CD4-positive, CD25-positive, alpha-beta regulatory T cell (primary cell): ENCODE results near the gene CXXC5. TPM values are rescaled to one million over a fixed set of nuclear protein-coding genes. Genes with fewer than 3 reads are reported as not detected.

ENCODE experiments used
- ATAC-seq, 2 donors: fragments of 150-1000 bp; cut with Tn5 transposase; one replicate each; pipeline ENCODE4 v1.10.0; 2021; ENCODE audit warnings: low read depth in 2 of 2, moderate number of reproducible peaks in 2 of 2, moderate library complexity in 1 of 2
- DNase-seq, 3 donors: peaks; one replicate each; pipeline versions ENCODE4 v3.0.0 to v3.0.0-alpha.2; 2012 to 2022; ENCODE audit warnings: mixed read lengths in 1 of 3
- H3K27ac ChIP-seq: one replicate; pipeline ENCODE4 v1.7.0; 2013; ENCODE audit warnings: mild to moderate bottlenecking, low read length; ENCODE audit not compliant: insufficient read depth, poor library complexity, severe bottlenecking
- H3K27me3 ChIP-seq: one replicate; pipeline ENCODE4 v1.7.0; 2013; ENCODE audit warnings: low read length; ENCODE audit not compliant: control insufficient read depth, insufficient read depth
- H3K36me3 ChIP-seq: one replicate; pipeline ENCODE4 v1.7.0; 2013; ENCODE audit warnings: mild to moderate bottlenecking, low read length, moderate library complexity; ENCODE audit not compliant: control insufficient read depth, insufficient read depth
- H3K4me1 ChIP-seq: 2 replicates; pipeline ENCODE4 v1.7.0; 2013; ENCODE audit warnings: mild to moderate bottlenecking, low read length; ENCODE audit not compliant: insufficient read depth, control insufficient read depth, poor library complexity, severe bottlenecking
- H3K4me3 ChIP-seq: one replicate; pipeline ENCODE4 v1.7.0; 2013; ENCODE audit warnings: low read depth, mild to moderate bottlenecking, low read length, moderate library complexity
- H3K9me3 ChIP-seq, 2 experiments: 1 replicate in 1 of 2; 2 replicates in 1 of 2; pipeline ENCODE4 v1.7.0; 2013; ENCODE audit warnings: low read length in 2 of 2, mild to moderate bottlenecking in 1 of 2, moderate library complexity in 1 of 2; ENCODE audit not compliant: control insufficient read depth in 2 of 2
- H3K27ac Mint-ChIP-seq, 3 donors: one replicate each; pipeline ENCODE4 v1.8.0; 2020 to 2022; ENCODE audit warnings: mild to moderate bottlenecking in 3 of 3, mixed read lengths in 3 of 3, moderate library complexity in 2 of 3
- H3K27me3 Mint-ChIP-seq: one replicate; pipeline ENCODE4 v1.8.0; 2022; ENCODE audit warnings: mild to moderate bottlenecking, mixed read lengths
- H3K36me3 Mint-ChIP-seq: one replicate; pipeline ENCODE4 v1.8.0; 2020; ENCODE audit warnings: mixed read lengths
- H3K4me1 Mint-ChIP-seq, 4 donors: one replicate each; pipeline ENCODE4 v1.8.0; 2020 to 2022; ENCODE audit warnings: mixed read lengths in 4 of 4, mild to moderate bottlenecking in 1 of 4
- H3K4me3 Mint-ChIP-seq, 4 donors: one replicate each; pipeline ENCODE4 v1.8.0; 2020 to 2022; ENCODE audit warnings: mild to moderate bottlenecking in 4 of 4, mixed read lengths in 4 of 4, moderate library complexity in 3 of 4
- H3K9me3 Mint-ChIP-seq, 7 donors: one replicate each; pipeline ENCODE4 v1.8.0; 2020 to 2022; ENCODE audit warnings: mixed read lengths in 7 of 7, mild to moderate bottlenecking in 3 of 7, moderate library complexity in 2 of 7
- polyA plus RNA-seq, 4 donors: library from polyadenylated mRNA; unstranded; fragments of 300-500 nt; fragmentation: Illumina TruSeq; gene quantifications; one replicate each; pipeline ENCODE4 v1.2.3, GENCODE V29; 2021
- total RNA-seq: library from RNA; stranded (reverse); gene quantifications from one replicate; pipeline ENCODE4 v1.2.3, GENCODE V29; 2022

The CXXC5 gene
- total and polyA plus RNA-seq, 5 donors from 2014 or later = 4.6 to 12.7 (median 8.0) TPM

GRCh38 chr5:139644001-139644456, 4.1 kb upstream of the CXXC5 start:
- H3K4me3 ChIP-seq = no peak overlapping the region
- no peak overlapping the region for H3K4me3 Mint-ChIP-seq
- peaks cover 0 to 35% (median 14%) of the 10 kb centered on the region in 4 donors for H3K4me1 Mint-ChIP-seq
- no peaks in the 10 kb centered on the region for H3K9me3 Mint-ChIP-seq
- no peaks in the 10 kb centered on the region for H3K36me3 ChIP-seq
- DNase-seq (no peak), ATAC-seq (no peak)
- peaks cover 18% of the 10 kb centered on the region for H3K27me3 Mint-ChIP-seq
- no peaks in the 10 kb centered on the region for H3K36me3 Mint-ChIP-seq
- H3K27ac Mint-ChIP-seq = peak overlapping the region in 1 of 3 donors; percentile 69
- no peaks in the 10 kb centered on the region for H3K27me3 ChIP-seq
- H3K4me1 ChIP-seq = peaks cover 18% of the 10 kb centered on the region
- H3K27ac ChIP-seq = no peak overlapping the region
- H3K9me3 ChIP-seq = no peaks in the 10 kb centered on the region

- ATAC-seq (no peak), DNase-seq (no peak)
- H3K9me3 ChIP-seq = no peaks in the 10 kb centered on the region
- Mint-ChIP-seq H3K4me1 (peaks cover 0 to 36% (median 12%) of the 10 kb centered on the region in 4 donors), H3K9me3 (no peaks in the 10 kb centered on the region), H3K27ac (peak overlapping the region in 1 of 3 donors; percentile 69), H3K4me3 (peak overlapping the region in 2 of 4 donors; percentile 4 to 84), H3K36me3 (no peaks in the 10 kb centered on the region), H3K27me3 (peaks cover 23% of the 10 kb centered on the region)
- no peaks in the 10 kb centered on the region for H3K27me3 ChIP-seq
- H3K4me1 ChIP-seq = peaks cover 24% of the 10 kb centered on the region
- H3K36me3 ChIP-seq = no peaks in the 10 kb centered on the region
- H3K4me3 ChIP-seq = no peak overlapping the region
- H3K27ac ChIP-seq = no peak overlapping the region
These were observed 3.3 kb upstream of the CXXC5 start for GRCh38 chr5:139644646-139645429.

DNA sequence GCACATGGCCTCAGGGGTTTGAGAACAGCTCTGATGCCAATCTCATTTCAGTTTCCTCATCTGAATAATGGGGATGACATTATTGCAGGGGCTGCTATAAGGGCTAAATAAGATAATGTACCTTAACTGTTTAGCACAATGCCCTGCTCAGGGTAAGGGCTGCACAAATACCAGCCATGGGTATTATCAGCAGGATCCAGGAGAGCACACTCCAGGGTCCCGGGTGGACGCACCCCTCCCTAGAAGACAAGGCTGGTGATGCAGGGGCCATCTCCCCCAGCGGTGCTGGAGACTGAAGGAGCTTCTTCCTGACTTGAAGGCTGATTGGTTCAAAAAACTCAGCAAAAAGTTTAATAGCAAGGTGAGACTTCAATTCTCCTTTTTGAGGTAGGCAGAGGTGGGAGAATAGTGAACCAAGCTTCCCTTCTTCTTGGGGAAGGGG, 2.7 kb upstream of the CXXC5 start:
- Histone ChIP-seq H3K27ac (no peak overlapping the region), H3K36me3 (no peaks in the 10 kb centered on the region), H3K9me3 (no peaks in the 10 kb centered on the region), H3K4me3 (no peak overlapping the region), H3K4me1 (peaks cover 30% of the 10 kb centered on the region), H3K27me3 (no peaks in the 10 kb centered on the region)
- peaks cover 27% of the 10 kb centered on the region for H3K27me3 Mint-ChIP-seq
- peak overlapping the region in 2 of 4 donors; percentile 11 to 84 for H3K4me3 Mint-ChIP-seq
- ATAC-seq (no peak), DNase-seq (no peak)
- H3K4me1 Mint-ChIP-seq = peaks cover 0 to 41% (median 12%) of the 10 kb centered on the region in 4 donors
- no peak overlapping the region for H3K27ac Mint-ChIP-seq
- H3K9me3 Mint-ChIP-seq = no peaks in the 10 kb centered on the region
- no peaks in the 10 kb centered on the region for H3K36me3 Mint-ChIP-seq

DNA sequence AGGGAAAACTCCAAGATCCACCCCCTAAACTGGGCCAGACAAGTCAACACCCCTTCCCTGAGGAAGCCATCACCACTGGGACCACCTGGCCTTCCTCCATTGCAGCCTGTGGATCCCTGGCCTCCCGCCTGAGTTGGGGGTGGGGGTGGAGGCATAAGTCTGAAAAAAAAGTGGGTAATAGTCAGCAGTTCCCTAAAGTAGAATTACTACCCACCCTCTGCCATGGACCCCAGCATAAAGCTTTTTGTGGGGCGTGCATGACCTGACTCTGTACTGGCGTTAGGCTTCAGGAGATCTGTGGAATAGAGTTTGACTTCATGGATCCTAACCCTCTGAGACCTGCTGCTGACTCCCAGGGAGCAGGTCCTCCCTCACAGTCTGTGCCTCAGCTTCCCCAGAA, 2.0 kb upstream of the CXXC5 start:
- no peaks in the 10 kb centered on the region for H3K9me3 ChIP-seq
- Mint-ChIP-seq H3K4me3 (peak overlapping the region in 2 of 4 donors; percentile 29 to 84), H3K36me3 (no peaks in the 10 kb centered on the region), H3K27ac (no peak overlapping the region), H3K9me3 (no peaks in the 10 kb centered on the region), H3K4me1 (peaks cover 0 to 46% (median 14%) of the 10 kb centered on the region in 4 donors), H3K27me3 (peaks cover 34% of the 10 kb centered on the region)
- no peak overlapping the region for H3K27ac ChIP-seq
- DNase-seq (no peak), ATAC-seq (no peak)
- no peaks in the 10 kb centered on the region for H3K36me3 ChIP-seq
- H3K4me1 ChIP-seq = peaks cover 37% of the 10 kb centered on the region
- no peaks in the 10 kb centered on the region for H3K27me3 ChIP-seq
- H3K4me3 ChIP-seq = no peak overlapping the region

- Mint-ChIP-seq H3K9me3 (no peaks in the 10 kb centered on the region), H3K36me3 (no peaks in the 10 kb centered on the region), H3K27me3 (peaks cover 43% of the 10 kb centered on the region), H3K4me3 (peak overlapping the region; percentile 75 to 84 (median 82)), H3K4me1 (peaks cover 0 to 49% (median 16%) of the 10 kb centered on the region in 4 donors), H3K27ac (no peak overlapping the region)
- no peaks in the 10 kb centered on the region for H3K9me3 ChIP-seq
- no peak for DNase-seq
- no peaks in the 10 kb centered on the region for H3K36me3 ChIP-seq
- no peak for ATAC-seq
- H3K27me3 ChIP-seq = peaks cover 5% of the 10 kb centered on the region
- H3K4me3 ChIP-seq = no peak overlapping the region
- peaks cover 42% of the 10 kb centered on the region for H3K4me1 ChIP-seq
- no peak overlapping the region for H3K27ac ChIP-seq
These were observed 1.1 kb upstream of the CXXC5 start for GRCh38 chr5:139646912-139647505.

DNA sequence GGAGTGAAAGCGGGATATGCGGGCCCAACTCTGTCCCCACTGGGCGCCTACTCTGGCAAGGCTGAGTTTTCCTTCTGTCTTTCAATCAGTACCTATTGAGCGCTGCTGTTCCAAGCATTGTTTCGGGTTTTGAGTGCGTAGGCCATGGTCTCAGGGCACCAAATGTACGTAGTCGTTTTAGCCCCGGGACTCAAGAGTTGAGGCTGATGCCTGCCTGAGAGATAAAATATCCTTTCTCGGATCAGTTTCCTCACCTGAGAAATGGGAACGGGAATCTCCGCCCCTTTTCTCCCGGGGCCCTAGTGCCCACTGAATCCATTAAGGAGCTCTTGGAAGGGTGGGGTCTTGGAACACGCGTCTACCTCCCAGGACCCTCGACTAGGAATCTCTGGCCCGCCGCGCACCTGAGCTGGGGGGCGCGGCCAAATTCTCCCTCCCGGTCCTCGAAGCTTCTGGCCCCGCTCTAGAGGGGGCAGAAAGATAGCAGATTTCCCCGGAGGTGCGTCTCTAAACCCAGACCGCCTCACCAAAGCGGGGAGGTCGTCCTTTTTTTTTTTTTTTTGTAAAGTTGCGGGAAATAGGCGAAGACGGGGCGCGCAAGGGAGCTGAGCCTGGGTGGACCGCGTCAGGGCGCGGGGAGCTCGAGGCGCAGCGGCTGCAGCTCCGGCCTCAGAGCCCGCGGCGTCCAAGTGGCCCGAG, 494 bp upstream of the CXXC5 start:
- DNase-seq = no peak
- H3K4me1 Mint-ChIP-seq = peaks cover 5 to 55% (median 22%) of the 10 kb centered on the region in 4 donors
- H3K4me1 ChIP-seq = peaks cover 45% of the 10 kb centered on the region

GRCh38 chr5:139649082-139649991, 1.2 kb downstream of the CXXC5 start:
- peaks cover 56% of the 10 kb centered on the region for H3K27me3 Mint-ChIP-seq
- Histone ChIP-seq H3K9me3 (no peaks in the 10 kb centered on the region), H3K27ac (peak overlapping the region; percentile 5), H3K4me1 (peaks cover 45% of the 10 kb centered on the region), H3K36me3 (no peaks in the 10 kb centered on the region), H3K27me3 (peaks cover 10% of the 10 kb centered on the region), H3K4me3 (peak overlapping the region; percentile 7)
- H3K9me3 Mint-ChIP-seq = no peaks in the 10 kb centered on the region
- ATAC-seq (no peak), DNase-seq (peak in 1 of 3 donors; percentile 35)
- no peaks in the 10 kb centered on the region for H3K36me3 Mint-ChIP-seq
- peak overlapping the region; percentile 36 to 84 (median 78) for H3K27ac Mint-ChIP-seq
- peak overlapping the region; percentile 66 to 91 (median 88) for H3K4me3 Mint-ChIP-seq
- peaks cover 6 to 65% (median 24%) of the 10 kb centered on the region in 4 donors for H3K4me1 Mint-ChIP-seq

More for the DNA sequence above, 494 bp upstream of the CXXC5 start:
- H3K27me3 Mint-ChIP-seq = peaks cover 49% of the 10 kb centered on the region
- H3K27me3 ChIP-seq = peaks cover 9% of the 10 kb centered on the region
- no peaks in the 10 kb centered on the region for H3K36me3 ChIP-seq
- H3K27ac ChIP-seq = no peak overlapping the region
- H3K27ac Mint-ChIP-seq = no peak overlapping the region
- no peak for ATAC-seq
- no peak overlapping the region for H3K4me3 ChIP-seq
- H3K9me3 Mint-ChIP-seq = no peaks in the 10 kb centered on the region
- peak overlapping the region; percentile 75 to 84 (median 82) for H3K4me3 Mint-ChIP-seq
- H3K9me3 ChIP-seq = no peaks in the 10 kb centered on the region
- no peaks in the 10 kb centered on the region for H3K36me3 Mint-ChIP-seq
